Bronchial epithelial cell (primary cell): ENCODE results near the gene UBE2V1. TPM values are rescaled to one million over a fixed set of nuclear protein-coding genes. Genes with fewer than 3 reads are reported as not detected.

Source experiments
- DNase-seq: peaks from one replicate; pipeline ENCODE4 v3.0.0-alpha.2; 2010; ENCODE audit warnings: low read depth
- FAIRE-seq: peaks from 2 replicates; lab custom pipeline; 2011; peaks lifted over from hg19 to GRCh38; lab: Jason Lieb, UNC
- H3K27me3 ChIP-seq: 2 replicates; pipeline ENCODE4 v1.5.1; 2011; ENCODE audit warnings: low read length; ENCODE audit not compliant: control insufficient read depth, insufficient read depth
- H3K36me3 ChIP-seq: 2 replicates; pipeline ENCODE4 v1.5.1; 2011; ENCODE audit warnings: low read length; ENCODE audit not compliant: control insufficient read depth, insufficient read depth
- H3K4me3 ChIP-seq: 2 replicates; pipeline ENCODE4 v1.5.1; 2011; ENCODE audit warnings: mild to moderate bottlenecking, low read depth, low read length, control low read depth
- CTCF ChIP-seq: IDR thresholded peaks from 2 replicates; pipeline ENCODE4 v1.5.1; 2011; ENCODE audit warnings: mild to moderate bottlenecking, moderate library complexity, low read length, control low read depth, inconsistent platforms; ENCODE audit not compliant: insufficient read depth, severe bottlenecking
- total RNA-seq: library from RNA; depleted of rRNA; stranded (reverse); fragments of >200 nt; gene quantifications from 2 replicates; pipeline ENCODE4 v1.2.1, GENCODE V29; 2014

Gene UBE2V1
- total RNA-seq, 1 donor from 2014 or later: 18.4 TPM

GRCh38 chr20:50050660-50051308 is 62.2 kb downstream of the UBE2V1 start:
- H3K27me3 ChIP-seq: peaks cover 11% of the 10 kb centered on the region
- H3K36me3 ChIP-seq: no peaks in the 10 kb centered on the region
- FAIRE-seq (no peak), DNase-seq (no peak)
- TF ChIP-seq CTCF: no peak
- H3K4me3 ChIP-seq: no peak overlapping the region

DNA sequence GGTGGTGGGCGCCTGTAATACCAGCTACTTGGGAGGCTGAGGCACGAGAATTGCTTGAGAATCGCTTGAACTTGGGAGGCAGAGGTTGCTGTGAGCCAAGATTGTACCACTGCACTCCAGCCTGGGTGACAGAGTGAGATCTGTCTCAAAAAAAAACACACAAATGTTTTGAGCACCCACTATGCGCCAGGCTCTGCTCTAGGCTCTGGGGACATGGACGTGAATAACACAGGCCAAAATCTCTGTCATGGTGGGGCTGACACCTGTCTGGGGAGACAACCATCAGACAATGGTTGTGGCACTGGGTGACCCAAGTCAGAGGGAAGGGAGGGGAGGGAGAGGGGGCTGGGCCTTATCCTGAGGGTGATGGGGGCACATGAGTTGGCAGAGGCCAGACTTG is 62.7 kb downstream of the UBE2V1 start:
- no peak for TF ChIP-seq CTCF
- H3K27me3 ChIP-seq: peaks cover 11% of the 10 kb centered on the region
- no peak for FAIRE-seq

DNA sequence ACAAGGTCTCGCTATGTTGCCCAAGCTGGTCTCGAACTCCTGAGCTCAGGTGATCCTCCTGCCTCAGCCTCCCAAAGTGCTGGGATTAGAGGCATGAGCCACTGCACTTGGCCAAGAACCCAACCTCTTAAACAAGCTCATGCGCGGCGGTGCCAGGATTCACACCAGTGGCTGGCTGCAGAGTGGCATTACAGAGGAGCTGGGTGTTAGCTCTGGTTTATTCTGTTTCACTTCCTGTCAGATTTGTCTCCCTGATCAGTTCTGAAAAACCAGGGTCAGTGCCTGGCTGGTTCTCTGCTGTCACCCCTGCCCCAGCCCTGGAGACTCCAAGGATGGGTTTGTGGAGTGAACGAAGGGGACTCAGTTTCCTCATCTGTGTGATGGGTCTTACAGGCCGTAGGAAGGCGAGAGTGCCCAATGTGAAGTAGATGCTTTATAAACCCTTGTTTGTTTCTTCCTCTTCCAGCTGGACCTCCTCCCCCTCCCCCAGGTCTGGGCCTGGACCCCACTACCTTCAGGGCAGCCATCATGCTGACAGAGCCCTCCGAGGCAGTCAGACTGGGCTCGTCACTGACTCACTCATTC is 63.4 kb downstream of the UBE2V1 start:
- no peak for TF ChIP-seq CTCF
- Histone ChIP-seq H3K27me3 (peaks cover 6% of the 10 kb centered on the region), H3K4me3 (no peak overlapping the region), H3K36me3 (no peaks in the 10 kb centered on the region)
- DNase-seq (no peak), FAIRE-seq (no peak)

More for the DNA sequence above, 62.7 kb downstream of the UBE2V1 start:
- H3K4me3 ChIP-seq: no peak overlapping the region
- DNase-seq: no peak
- H3K36me3 ChIP-seq: no peaks in the 10 kb centered on the region

DNA sequence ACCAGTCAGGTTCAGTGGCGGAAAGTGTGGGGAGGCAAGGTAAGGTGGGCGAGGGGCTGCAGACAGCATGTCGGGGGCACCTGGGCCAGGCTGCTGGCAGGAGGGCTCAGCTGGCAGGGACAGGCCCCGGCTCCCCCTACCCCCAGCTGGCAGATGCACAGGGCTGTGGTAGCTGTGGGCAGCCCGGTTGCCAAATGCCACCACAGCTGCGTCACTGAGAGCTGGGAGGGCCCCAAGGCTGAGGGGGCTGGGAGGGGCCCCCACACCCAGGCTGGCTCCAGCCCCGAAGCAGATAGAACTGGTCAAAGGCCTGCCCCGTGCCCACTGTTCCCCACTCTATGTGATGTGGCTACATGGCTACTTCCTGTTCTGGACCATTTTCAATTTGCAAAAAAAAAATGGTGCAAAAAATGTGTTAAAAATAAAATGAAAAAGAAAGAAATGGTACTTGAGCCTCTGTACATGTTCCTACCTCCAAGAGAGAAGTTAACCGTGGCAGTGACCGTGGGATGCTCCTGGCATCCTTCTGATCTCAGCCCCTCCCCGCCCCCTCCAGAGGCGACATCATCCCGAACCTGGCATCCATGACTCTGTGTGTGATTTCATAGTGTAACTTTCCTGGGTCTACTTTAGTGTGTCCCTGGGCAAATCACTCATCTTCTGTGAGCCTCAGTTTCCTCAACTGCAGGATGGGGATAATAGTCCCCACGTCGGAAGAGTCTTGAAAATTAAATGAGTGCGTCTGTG is 64.4 kb downstream of the UBE2V1 start:
- TF ChIP-seq CTCF: no peak
- FAIRE-seq (no peak), DNase-seq (no peak)
- Histone ChIP-seq H3K4me3 (no peak overlapping the region), H3K27me3 (peaks cover 3% of the 10 kb centered on the region), H3K36me3 (no peaks in the 10 kb centered on the region)

GRCh38 chr20:50044353-50044960 is 68.5 kb downstream of the UBE2V1 start:
- Histone ChIP-seq H3K27me3 (no peaks in the 10 kb centered on the region), H3K36me3 (no peaks in the 10 kb centered on the region), H3K4me3 (no peak overlapping the region)
- TF ChIP-seq CTCF: no peak
- no peak for FAIRE-seq
- no peak for DNase-seq
